T-cell (primary cell): ENCODE results near the gene DCTPP1. TPM values are rescaled to one million over a fixed set of nuclear protein-coding genes. Genes with fewer than 3 reads are reported as not detected.
A peak's percentile ranks its signal among the peaks of the same experiment; 100 is the strongest.

Experiments used
- ATAC-seq, 4 experiments: fragments of 200-7000 bp in 3 of 4; fragments of 150-1000 bp in 1 of 4; cut with Tn5 transposase; replicated peaks in 1 of 4; 1 replicate in 3 of 4; 2 replicates in 1 of 4; pipeline ENCODE4 v1.10.0; 2021; ENCODE audit warnings: moderate library complexity in 3 of 4, mild to moderate bottlenecking in 2 of 4, moderate number of reproducible peaks in 1 of 4
- CTCF ChIA-PET, 2 donors: fragments of 300-600 bp; sonication (Branson Sonifier 250); formaldehyde crosslinking; loops; one replicate each; lab custom pipeline; 2022; ENCODE audit warnings: antibody characterized with exemption in 2 of 2; lab: Charles Lee
- POLR2A ChIA-PET, 2 donors: fragments of 300-600 bp; sonication (Branson Sonifier 250); formaldehyde crosslinking; loops; one replicate each; lab custom pipeline; 2022; ENCODE audit warnings: antibody characterized with exemption in 2 of 2; lab: Charles Lee
- DNase-seq, 35 experiments: peaks; one replicate each; pipeline versions ENCODE4 v3.0.0 to v3.0.0-alpha.2; 2013 to 2023
- H3K27ac ChIP-seq: one replicate; pipeline ENCODE4 v1.5.1; 2013; ENCODE audit warnings: low read length
- H3K27me3 ChIP-seq, 2 experiments: replicated peaks in 1 of 2; 1 replicate in 1 of 2; 2 replicates in 1 of 2; pipeline versions ENCODE4 v1.6.1 to v1.7.0; 2013; ENCODE audit warnings: low read length in 1 of 2, mixed read lengths in 1 of 2; ENCODE audit not compliant: control insufficient read depth in 2 of 2, insufficient read depth in 2 of 2; ENCODE audit errors: extremely low read depth in 1 of 2
- H3K36me3 ChIP-seq, 2 donors: 1 replicate in 1 of 2; 2 replicates in 1 of 2; pipeline versions ENCODE4 v1.6.1 to v1.7.0; 2013; ENCODE audit warnings: low read length in 1 of 2; ENCODE audit not compliant: control insufficient read depth in 2 of 2, insufficient read depth in 1 of 2; ENCODE audit errors: extremely low read depth in 1 of 2
- H3K4me1 ChIP-seq, 2 experiments: 1 replicate in 1 of 2; 2 replicates in 1 of 2; pipeline versions ENCODE4 v1.6.1 to v1.7.0; 2013; ENCODE audit warnings: low read length in 2 of 2, mixed read lengths in 1 of 2; ENCODE audit not compliant: insufficient read depth in 2 of 2, control insufficient read depth in 1 of 2; ENCODE audit errors: extremely low read depth in 1 of 2
- H3K4me3 ChIP-seq, 2 donors: 1 replicate in 1 of 2; 2 replicates in 1 of 2; pipeline versions ENCODE4 v1.5.1 to v1.7.0; 2013; ENCODE audit warnings: mild to moderate bottlenecking in 2 of 2, low read length in 1 of 2, moderate library complexity in 1 of 2; ENCODE audit not compliant: control insufficient read depth in 1 of 2; ENCODE audit errors: extremely low read depth in 1 of 2
- H3K9me3 ChIP-seq: 2 replicates; pipeline ENCODE4 v1.7.0; 2013
- H3K27ac Mint-ChIP-seq, 2 donors: one replicate each; pipeline ENCODE4 v1.8.0; 2020 to 2021; ENCODE audit warnings: mild to moderate bottlenecking in 2 of 2, mixed read lengths in 2 of 2
- H3K27me3 Mint-ChIP-seq, 2 donors: one replicate each; pipeline ENCODE4 v1.8.0; 2021 to 2022; ENCODE audit warnings: mixed read lengths in 2 of 2
- H3K36me3 Mint-ChIP-seq: one replicate; pipeline ENCODE4 v1.8.0; 2021; ENCODE audit warnings: mixed read lengths
- H3K4me1 Mint-ChIP-seq, 3 donors: one replicate each; pipeline ENCODE4 v1.8.0; 2020 to 2022; ENCODE audit warnings: mixed read lengths in 3 of 3, mild to moderate bottlenecking in 1 of 3
- H3K4me3 Mint-ChIP-seq, 3 donors: one replicate each; pipeline ENCODE4 v1.8.0; 2020 to 2022; ENCODE audit warnings: mild to moderate bottlenecking in 3 of 3, mixed read lengths in 3 of 3, moderate library complexity in 3 of 3
- H3K9me3 Mint-ChIP-seq, 3 donors: one replicate each; pipeline ENCODE4 v1.8.0; 2020 to 2022; ENCODE audit warnings: mixed read lengths in 3 of 3
- WGBS: methylation state at CpG from one replicate; pipeline ENCODE4 v1.1.5; 2013; ENCODE audit warnings: missing lambda C conversion rate; ENCODE audit not compliant: insufficient coverage; 5-methylcytosine and 5-hydroxymethylcytosine counted together
- total RNA-seq, 35 experiments: library from RNA in 6 of 35; stranded (reverse) in 6 of 35; fragments of 120-200 nt in 1 of 35; gene quantifications; one replicate each; pipeline versions ENCODE4 v1.2.1 to v1.2.4 and lab custom pipeline; 2013 to 2026

Gene DCTPP1
- total RNA-seq, 5 donors from 2014 or later (not counting 1 experiment from before 2014, with no cell fraction given) = 11.2 to 30.6 (median 24.7) TPM

- H3K9me3 ChIP-seq = no peaks in the 10 kb centered on the region
- Mint-ChIP-seq H3K9me3 (no peaks in the 10 kb centered on the region), H3K27ac (peak overlapping the region; percentile 99 to 100), H3K4me3 (peak overlapping the region; percentile 80 to 100 (median 99)), H3K4me1 (peaks cover 67 to 72% (median 71%) of the 10 kb centered on the region in 3 donors), H3K36me3 (peaks cover 8% of the 10 kb centered on the region), H3K27me3 (no peaks in the 10 kb centered on the region)
- no peak for ATAC-seq
- H3K4me1 ChIP-seq = peaks cover 28 to 87% of the 10 kb centered on the region in 2 experiments
- POLR2A ChIA-PET = interaction anchor here in 1 of 2 donors (0.5 to 0.6 kb wide), 2 partner anchors 26 to 382 kb away, joined by 3 to 5 read pairs; no protein-coding TSS in a partner anchor
- CTCF ChIA-PET = interaction anchor here in 1 of 2 donors (0.7 to 3.0 kb wide), 2 partner anchors 9 to 317 kb away, joined by 3 to 21 read pairs; partner anchors contain the start of gene TBC1D10B
- no peak for DNase-seq
- H3K27me3 ChIP-seq = no peaks in the 10 kb centered on the region
- peaks cover 0 to 19% of the 10 kb centered on the region in 2 donors for H3K36me3 ChIP-seq
- H3K27ac ChIP-seq = peak overlapping the region; percentile 96
- 81% methylated on average over 3 of the region's 4 CpGs for WGBS
- no peak overlapping the region for H3K4me3 ChIP-seq
Measured at GRCh38 chr16:30380072-30380802, 49.6 kb downstream of the DCTPP1 start.

DNA sequence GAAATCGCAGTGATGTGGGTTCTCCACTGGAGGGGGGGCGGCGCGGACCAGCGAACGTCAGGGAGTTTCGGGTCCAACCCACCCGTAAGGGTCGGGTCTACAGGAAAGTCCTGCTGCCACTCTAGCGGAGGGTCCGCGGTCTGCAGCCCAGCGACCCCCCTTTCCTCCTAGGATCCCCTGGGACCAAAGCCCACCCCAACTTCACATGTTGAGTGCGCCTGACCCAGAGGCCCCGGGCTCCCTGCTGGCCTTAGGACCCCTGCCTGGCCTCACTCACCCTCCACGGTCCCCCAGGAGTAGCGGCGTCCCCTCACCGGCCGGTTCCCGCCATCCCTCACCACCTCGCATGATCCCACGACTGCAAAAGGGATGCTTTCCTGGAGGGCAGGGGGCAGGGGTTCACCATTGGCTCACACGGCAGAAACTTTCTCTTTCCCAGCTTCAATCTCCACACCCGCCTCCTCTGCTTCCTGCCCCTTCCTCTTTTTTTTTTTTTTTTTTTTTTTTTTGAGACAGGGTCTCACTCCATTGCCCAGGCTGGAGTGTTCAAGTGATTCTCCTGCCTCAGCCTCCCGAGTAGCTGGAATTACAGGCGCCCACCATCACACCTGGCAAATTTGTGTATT is 50.6 kb downstream of the DCTPP1 start:
- DNase-seq (no peak), ATAC-seq (no peak)
- 10% methylated on average over 11 of the region's 27 CpGs for WGBS
- Mint-ChIP-seq H3K9me3 (no peaks in the 10 kb centered on the region), H3K27me3 (no peaks in the 10 kb centered on the region), H3K4me3 (peak overlapping the region; percentile 97 to 100 (median 99)), H3K27ac (peak overlapping the region; percentile 99 to 100), H3K36me3 (peaks cover 8% of the 10 kb centered on the region), H3K4me1 (peaks cover 67 to 70% (median 70%) of the 10 kb centered on the region in 3 donors)
- Histone ChIP-seq H3K27ac (peak overlapping the region; percentile 96), H3K27me3 (no peaks in the 10 kb centered on the region), H3K4me1 (peaks cover 28 to 81% of the 10 kb centered on the region in 2 experiments), H3K9me3 (no peaks in the 10 kb centered on the region), H3K36me3 (peaks cover 0 to 19% of the 10 kb centered on the region in 2 donors), H3K4me3 (peak overlapping the region; percentile 55 to 90)
- POLR2A ChIA-PET = interaction anchor here in 1 of 2 donors (0.6 kb wide), 1 partner anchor 15 kb away, joined by 5 read pairs; no protein-coding TSS in a partner anchor
- CTCF ChIA-PET = interaction anchor here in 1 of 2 donors (0.7 kb wide), 1 partner anchor 318 kb away, joined by 3 read pairs; no protein-coding TSS in a partner anchor

DNA sequence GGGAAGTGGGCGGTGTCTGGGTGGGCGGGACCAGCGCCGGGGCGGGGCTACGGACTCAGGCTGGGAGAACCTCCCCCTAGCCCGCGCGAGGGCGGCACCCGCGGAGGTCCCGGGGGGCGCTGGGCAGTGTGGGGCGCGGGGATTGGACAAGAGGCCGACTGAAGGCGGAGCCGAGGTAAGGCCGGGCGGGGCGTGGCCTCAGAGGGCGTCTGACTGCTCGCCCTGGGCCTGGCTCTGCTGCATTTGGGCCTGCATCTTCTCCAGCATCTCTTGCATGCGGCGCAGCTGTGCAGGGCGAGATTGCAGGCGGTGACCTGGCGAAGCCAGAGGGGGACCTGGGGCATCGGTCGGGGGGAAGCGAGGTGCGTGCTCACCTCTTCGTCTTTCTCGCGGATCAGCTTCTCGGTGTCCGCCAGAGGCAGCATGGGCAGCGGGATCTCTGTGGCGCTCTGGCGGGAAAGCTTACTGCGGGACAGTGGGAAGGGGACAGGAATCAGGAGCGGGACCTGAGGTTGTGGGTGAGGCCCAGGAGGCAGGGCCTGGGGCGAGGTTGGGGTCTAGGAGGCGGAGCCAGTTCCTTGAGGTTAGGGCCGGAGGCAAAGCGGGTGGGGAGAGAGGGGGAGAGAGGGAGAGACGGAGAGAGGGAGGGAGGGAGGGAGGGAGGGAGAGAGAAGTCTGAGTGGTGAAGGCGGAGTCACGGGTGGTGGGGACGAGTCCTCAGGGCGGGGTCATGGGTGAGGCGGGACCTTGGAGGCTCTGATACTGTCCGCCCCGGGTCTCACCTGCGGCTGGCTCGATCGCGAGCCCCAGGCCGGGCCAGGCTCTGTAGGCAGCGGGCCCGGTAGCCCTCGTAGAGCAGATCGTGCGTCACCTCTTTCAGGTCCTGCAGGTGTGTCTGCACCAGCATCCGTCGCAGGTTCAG is 51.3 kb downstream of the DCTPP1 start:
- H3K36me3 Mint-ChIP-seq = peaks cover 8% of the 10 kb centered on the region
- CTCF ChIA-PET = interaction anchor here in 1 of 2 donors (0.6 to 1.1 kb wide), 4 partner anchors 9 to 197 kb away, joined by 4 to 10 read pairs (median 6); partner anchors contain the start of gene DCTPP1
- peak; percentile 79 to 86 (median 80) for ATAC-seq

GRCh38 chr16:30377812-30378235 is 52.0 kb downstream of the DCTPP1 start:
- no peaks in the 10 kb centered on the region for H3K27me3 Mint-ChIP-seq
- no peaks in the 10 kb centered on the region for H3K27me3 ChIP-seq
- peaks cover 55 to 58% (median 57%) of the 10 kb centered on the region in 3 donors for H3K4me1 Mint-ChIP-seq
- H3K27ac ChIP-seq = peak overlapping the region; percentile 99
- CTCF ChIA-PET = interaction anchor here in 1 of 2 donors (0.6 to 1.1 kb wide), 4 partner anchors 9 to 197 kb away, joined by 4 to 10 read pairs (median 6); partner anchors contain the start of gene DCTPP1
- peaks cover 0 to 19% of the 10 kb centered on the region in 2 donors for H3K36me3 ChIP-seq
- H3K36me3 Mint-ChIP-seq = peaks cover 8% of the 10 kb centered on the region
- POLR2A ChIA-PET = interaction anchor here (0.6 to 0.9 kb wide), 7 partner anchors 12 to 1531 kb away, joined by 3 to 19 read pairs (median 5); partner anchors contain the start of gene TUFM (in 1 of the 2)
- H3K9me3 ChIP-seq = no peaks in the 10 kb centered on the region
- H3K4me1 ChIP-seq = peaks cover 20 to 67% of the 10 kb centered on the region in 2 experiments
- peak overlapping the region; percentile 57 to 90 for H3K4me3 ChIP-seq
- ATAC-seq = peak; percentile 48 to 59 (median 52)
- no peaks in the 10 kb centered on the region for H3K9me3 Mint-ChIP-seq
- DNase-seq = peak; percentile 82 to 95 (median 90)
- 0% methylated on average over 34 of the region's 39 CpGs for WGBS
- H3K4me3 Mint-ChIP-seq = peak overlapping the region; percentile 97 to 100 (median 99)
- H3K27ac Mint-ChIP-seq = peak overlapping the region; percentile 99 to 100

More for the DNA sequence above, 51.3 kb downstream of the DCTPP1 start:
- Histone ChIP-seq H3K36me3 (peaks cover 0 to 19% of the 10 kb centered on the region in 2 donors), H3K4me3 (peak overlapping the region; percentile 62 to 90), H3K9me3 (no peaks in the 10 kb centered on the region), H3K27ac (peak overlapping the region; percentile 99), H3K4me1 (peaks cover 24 to 74% of the 10 kb centered on the region in 2 experiments), H3K27me3 (no peaks in the 10 kb centered on the region)
- H3K9me3 Mint-ChIP-seq = no peaks in the 10 kb centered on the region
- peak; percentile 97 to 100 (median 99) for DNase-seq
- no peaks in the 10 kb centered on the region for H3K27me3 Mint-ChIP-seq
- peak overlapping the region; percentile 97 to 100 (median 99) for H3K4me3 Mint-ChIP-seq
- H3K27ac Mint-ChIP-seq = peak overlapping the region; percentile 99 to 100
- peaks cover 62 to 64% (median 64%) of the 10 kb centered on the region in 3 donors for H3K4me1 Mint-ChIP-seq
- POLR2A ChIA-PET = interaction anchor here (0.6 to 0.9 kb wide), 5 partner anchors 16 to 1532 kb away, joined by 3 to 19 read pairs (median 5); partner anchors contain the start of gene TUFM (in 1 of the 2)
- under 1% methylated on average over 58 of the region's 67 CpGs for WGBS

- WGBS = 38% methylated on average over 21 of the region's 29 CpGs
- Histone ChIP-seq H3K27me3 (no peaks in the 10 kb centered on the region), H3K4me3 (peak overlapping the region; percentile 42 to 90), H3K4me1 (peaks cover 18 to 61% of the 10 kb centered on the region in 2 experiments), H3K9me3 (no peaks in the 10 kb centered on the region), H3K36me3 (peaks cover 0 to 19% of the 10 kb centered on the region in 2 donors), H3K27ac (peak overlapping the region; percentile 99)
- POLR2A ChIA-PET = interaction anchor here (0.6 to 0.9 kb wide), 7 partner anchors 12 to 1531 kb away, joined by 3 to 19 read pairs (median 5); partner anchors contain the start of gene TUFM (in 1 of the 2)
- H3K4me1 Mint-ChIP-seq = peaks cover 50 to 54% (median 51%) of the 10 kb centered on the region in 3 donors
- H3K27me3 Mint-ChIP-seq = no peaks in the 10 kb centered on the region
- no peak for ATAC-seq
- H3K4me3 Mint-ChIP-seq = peak overlapping the region; percentile 97 to 100 (median 99)
- CTCF ChIA-PET = interaction anchor here in 1 of 2 donors (0.6 to 1.1 kb wide), 3 partner anchors 8 to 53 kb away, joined by 5 to 10 read pairs (median 6); partner anchors contain the start of gene DCTPP1
- peak in 1 of 35 experiments; percentile 31 for DNase-seq
- H3K9me3 Mint-ChIP-seq = no peaks in the 10 kb centered on the region
- H3K27ac Mint-ChIP-seq = peak overlapping the region; percentile 99 to 100
- H3K36me3 Mint-ChIP-seq = peaks cover 8% of the 10 kb centered on the region
Measured at GRCh38 chr16:30377050-30377811, 52.6 kb downstream of the DCTPP1 start.
